NK-92 treated with Interleukin-12 subunit alpha and Interleukin-12 subunit beta, amount 100 ng/mL, for 24 hours (cell line): ENCODE data around the gene IL34.

ENCODE experiments used
- DNase-seq: peaks from one replicate; lab custom pipeline; 2025; lab: John Stamatoyannopoulos, UW

IL34 gene

GRCh38 chr16:70678121-70678897, 31.9 kb downstream of the IL34 start:
- DNase-seq = no peak

GRCh38 chr16:70678898-70679670, 32.7 kb downstream of the IL34 start:
- DNase-seq = no peak

- no peak for DNase-seq
Measured at GRCh38 chr16:70679671-70680494, 33.5 kb downstream of the IL34 start.

GRCh38 chr16:70680495-70681381, 34.4 kb downstream of the IL34 start:
- DNase-seq = no peak

GRCh38 chr16:70681382-70682238, 35.3 kb downstream of the IL34 start:
- DNase-seq = no peak

DNA sequence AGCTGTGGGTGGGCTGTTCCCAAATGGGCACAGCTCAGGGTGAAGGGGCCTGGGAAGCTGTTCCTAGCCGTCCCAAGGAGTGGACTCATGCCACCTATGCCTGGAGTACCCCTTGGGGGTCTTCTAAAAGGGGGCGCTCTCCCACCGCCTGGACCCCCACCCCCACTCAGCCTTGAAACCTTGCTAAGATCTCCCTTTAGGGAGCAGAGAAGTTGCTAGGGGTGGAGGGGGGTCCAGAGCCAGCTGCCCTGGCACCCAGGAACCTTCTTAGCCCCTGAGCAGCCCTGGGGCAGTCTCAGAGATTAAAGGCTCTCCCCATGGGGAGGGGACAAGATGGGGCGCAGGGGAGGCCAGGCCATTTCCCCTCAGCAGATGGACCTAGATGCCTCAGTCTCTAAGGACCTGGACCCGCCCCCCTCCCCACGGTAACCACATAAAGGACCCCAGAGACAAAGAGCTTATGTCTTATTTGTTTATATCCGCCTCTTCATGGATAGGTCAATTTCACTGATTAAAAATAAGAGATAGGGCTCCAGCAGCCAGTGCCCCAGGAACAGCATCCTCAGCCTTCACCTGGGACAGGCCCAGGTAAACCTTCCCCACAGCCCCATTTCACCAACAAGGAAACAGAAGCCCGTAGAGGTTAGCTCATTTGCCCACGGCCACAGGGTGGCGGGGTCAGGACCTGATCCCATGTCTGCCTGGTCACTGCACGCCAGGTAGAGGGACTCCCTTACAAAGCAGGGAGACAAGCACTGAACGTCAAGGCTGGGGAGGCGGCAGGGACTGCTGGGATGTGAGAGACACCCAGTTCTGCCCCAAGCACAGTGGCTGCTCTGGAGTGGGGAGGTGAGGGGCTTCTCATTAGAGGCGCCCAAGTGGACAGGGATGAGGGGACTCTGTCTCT, 36.1 kb downstream of the IL34 start:
- DNase-seq = no peak

GRCh38 chr16:70683146-70683944, 37.0 kb downstream of the IL34 start:
- no peak for DNase-seq

DNA sequence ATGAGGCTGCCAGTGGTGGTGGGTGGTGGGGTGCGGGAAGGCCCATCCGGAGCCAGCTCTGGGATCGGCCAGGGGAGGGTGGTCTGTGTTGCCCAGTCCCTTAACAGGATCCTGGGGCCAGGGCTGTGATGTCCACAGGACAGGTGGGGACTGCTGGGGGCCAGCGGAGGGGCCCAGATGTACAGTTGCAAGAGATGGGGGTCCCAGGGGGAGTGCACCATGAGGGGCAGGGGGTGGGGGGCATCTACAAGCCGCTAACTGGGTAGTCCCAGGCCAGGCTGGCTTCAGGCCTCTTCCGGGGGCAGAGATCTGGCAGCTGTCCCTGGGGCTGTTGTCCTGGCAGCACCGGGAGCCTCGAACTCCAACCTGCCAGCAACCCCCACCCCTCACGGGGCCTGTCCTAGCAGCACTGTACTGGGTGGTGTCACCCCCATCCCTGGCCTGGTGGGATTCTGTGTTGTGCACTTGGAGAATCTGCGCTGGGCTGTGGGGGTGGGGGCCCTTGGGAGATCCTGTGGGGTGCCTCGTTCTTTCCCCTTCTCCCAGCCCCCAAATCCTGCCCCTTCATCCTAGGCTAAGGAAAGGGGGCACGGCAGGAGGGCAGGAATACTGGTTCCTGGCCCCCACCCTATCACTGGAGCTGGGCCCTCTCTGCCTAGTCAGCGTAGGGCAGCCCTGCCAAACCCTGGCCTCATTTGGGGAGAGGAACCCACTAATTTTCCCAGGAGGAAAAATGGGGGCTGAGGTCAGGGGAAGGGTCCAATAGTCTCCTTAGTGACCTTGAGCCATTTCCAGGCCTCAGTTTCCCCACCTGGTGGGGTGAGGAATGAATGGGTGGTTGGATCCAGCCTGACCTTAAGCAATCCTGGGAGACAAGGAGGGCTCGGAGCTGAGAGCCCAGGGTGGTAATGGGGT, 38.0 kb downstream of the IL34 start:
- no peak for DNase-seq

DNA sequence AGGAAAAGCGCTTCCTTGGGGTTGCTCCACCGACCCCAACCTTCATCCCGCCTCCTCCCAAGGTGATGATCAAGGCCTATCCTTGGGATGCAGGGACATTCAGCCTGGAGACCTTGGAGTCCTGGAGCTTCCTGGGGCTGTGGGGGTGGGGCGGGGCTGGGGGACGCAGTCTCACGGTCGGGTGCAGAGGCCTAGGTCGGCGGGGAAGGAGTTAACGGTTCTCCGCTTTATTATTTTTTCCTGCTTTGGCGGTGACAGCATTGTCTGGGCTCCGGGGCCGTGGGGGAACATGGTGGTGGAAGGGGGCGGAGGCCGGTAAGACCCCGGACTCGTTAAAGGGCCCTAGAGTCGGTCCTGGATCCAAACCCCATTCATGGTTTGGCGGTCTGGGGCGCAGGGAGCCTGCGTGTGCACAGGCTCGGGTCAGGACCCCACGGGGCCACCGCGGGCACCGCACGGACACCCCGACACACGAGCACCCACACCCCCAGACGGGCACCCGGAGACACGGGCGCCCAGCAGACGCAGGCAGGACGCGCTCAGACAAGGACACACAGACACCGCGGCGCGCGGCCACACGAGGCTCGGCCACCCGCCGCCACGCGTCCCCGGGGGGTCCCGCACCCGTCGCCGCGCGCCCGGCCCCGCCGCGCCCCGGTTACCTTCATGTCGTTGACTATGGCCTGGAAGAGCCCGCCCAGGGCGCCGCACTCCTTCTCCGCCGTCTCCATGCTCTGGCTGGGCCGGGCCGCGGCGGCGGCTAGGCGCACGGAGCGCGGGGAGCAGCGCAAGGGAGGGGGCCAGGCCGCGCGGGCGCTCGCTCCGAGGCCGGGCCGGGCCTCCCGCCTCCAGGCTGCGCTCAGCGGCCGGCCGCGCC, 38.9 kb downstream of the IL34 start:
- no peak for DNase-seq

DNA sequence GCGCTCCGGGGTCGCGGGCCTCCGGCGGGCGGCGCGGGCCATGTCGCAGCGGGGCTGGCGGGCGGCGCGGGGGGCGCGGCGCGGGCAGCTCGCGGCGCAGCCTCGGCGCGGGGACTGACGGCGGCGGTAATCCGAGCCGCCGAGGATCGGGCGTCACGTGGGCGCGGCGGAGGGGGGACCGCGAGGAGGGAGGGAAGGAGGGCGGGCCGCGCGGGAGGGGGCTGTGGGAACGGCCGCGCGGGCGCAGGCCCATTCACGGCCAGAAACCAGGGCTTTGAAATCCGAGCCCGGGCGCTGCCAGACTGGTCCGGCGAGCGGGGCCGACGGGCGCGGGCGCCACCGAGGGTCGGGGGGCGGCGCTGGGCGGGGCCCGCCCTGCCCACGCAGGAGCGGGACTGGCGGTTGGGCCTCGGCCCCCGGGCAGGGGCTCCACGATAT, 39.6 kb downstream of the IL34 start, which contains the start of gene MTSS2:
Gene MTSS2, minus strand, starts transcription at position 116 of the 438 bp plus-strand sequence. CDS start 262 bp downstream, outside the sequence.
- DNase-seq = no peak

DNA sequence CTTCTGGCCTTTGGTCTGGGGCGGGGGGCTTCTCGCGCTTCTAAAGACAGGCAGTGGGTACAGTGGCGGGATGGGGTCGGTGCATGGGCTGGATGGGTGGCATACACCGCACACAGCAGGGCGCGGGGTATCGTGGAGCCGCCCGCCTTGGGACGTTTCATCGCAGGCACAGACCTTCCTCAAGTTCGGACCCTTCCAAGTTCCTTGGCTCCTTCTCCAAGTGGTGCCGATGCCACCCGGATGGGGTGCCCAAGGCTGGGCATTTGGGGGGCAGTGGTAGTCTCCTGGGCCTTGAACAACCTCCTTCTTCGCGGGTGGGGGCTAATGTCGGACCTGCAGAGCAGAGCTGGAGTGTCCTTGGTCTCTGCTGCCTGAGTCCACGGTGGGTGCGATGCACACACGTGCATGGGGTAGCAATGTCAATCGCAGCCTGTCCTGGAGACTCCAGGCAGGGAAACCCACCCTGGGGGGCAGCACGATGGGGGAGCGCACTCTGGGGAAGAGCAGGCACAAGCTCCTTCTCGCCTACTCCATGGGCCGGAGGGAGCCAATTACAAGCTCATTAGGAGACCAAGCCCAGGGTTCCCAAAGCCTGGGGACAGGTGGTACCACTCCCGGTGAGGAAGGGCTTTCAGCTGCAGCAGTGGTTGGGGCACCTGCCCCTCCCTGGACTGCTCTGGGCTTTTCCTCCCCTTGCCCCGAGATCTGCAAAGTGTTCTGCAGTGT, 40.2 kb downstream of the IL34 start:
- no peak for DNase-seq

- no peak for DNase-seq
Measured at GRCh38 chr16:70687102-70687511, 40.7 kb downstream of the IL34 start.

GRCh38 chr16:70687671-70688245, 41.4 kb downstream of the IL34 start:
- DNase-seq = no peak

DNA sequence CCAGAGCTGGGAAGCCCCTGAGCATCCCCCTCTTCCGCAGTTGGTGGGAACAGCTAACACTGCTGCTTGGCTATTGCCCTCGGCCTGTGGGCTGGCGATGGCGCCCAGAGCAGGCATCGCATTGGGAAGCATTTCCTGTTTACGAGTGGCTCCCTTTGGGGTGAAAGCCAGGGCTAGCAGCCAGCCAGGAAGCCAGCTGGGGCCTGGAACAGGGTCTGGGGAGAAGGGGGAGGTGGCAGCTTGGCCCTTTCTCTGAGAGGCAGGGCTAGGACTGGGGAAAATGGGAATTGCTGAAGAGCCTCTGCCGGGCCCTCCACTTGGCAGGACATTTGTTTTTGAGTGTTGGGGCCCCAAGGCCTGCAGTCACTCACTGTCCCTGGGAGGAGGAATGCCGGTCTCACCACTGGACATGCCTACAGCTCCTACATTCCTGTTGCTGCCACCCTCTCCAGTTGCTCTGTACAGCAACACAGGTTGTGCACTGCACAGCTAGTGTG, 41.9 kb downstream of the IL34 start:
- DNase-seq = no peak
